Stimulated activated memory B cell treated with anti-CD40 and anti-IgM and Interleukin-4, amounts not matched to agents 10 μg/mL and 1 μg/mL and 100 μg/mL, for 72 hours (primary cell): ENCODE data around the gene SCTR.

Experiments
- ATAC-seq: fragments of 150-1000 bp; cut with Tn5 transposase; 2 replicates; pipeline ENCODE4 v1.10.0; 2021
- H3K27ac Mint-ChIP-seq: one replicate; pipeline ENCODE4 v1.8.0; 2022; ENCODE audit warnings: mild to moderate bottlenecking, mixed read lengths
- H3K27me3 Mint-ChIP-seq: one replicate; pipeline ENCODE4 v1.8.0; 2022; ENCODE audit warnings: mixed read lengths
- H3K36me3 Mint-ChIP-seq: one replicate; pipeline ENCODE4 v1.8.0; 2022; ENCODE audit warnings: mixed read lengths
- H3K4me1 Mint-ChIP-seq: one replicate; pipeline ENCODE4 v1.8.0; 2022; ENCODE audit warnings: mixed read lengths
- H3K4me3 Mint-ChIP-seq: one replicate; pipeline ENCODE4 v1.8.0; 2022; ENCODE audit warnings: mild to moderate bottlenecking, moderate library complexity, mixed read lengths
- H3K9me3 Mint-ChIP-seq: one replicate; pipeline ENCODE4 v1.8.0; 2022; ENCODE audit warnings: mixed read lengths

The SCTR gene

GRCh38 chr2:119523952-119524694 lies at the start of gene SCTR:
SCTR (minus strand) TSS chr2:119524483; CDS start chr2:119524226, 257 bp downstream.
- peak; percentile 37 for ATAC-seq
- H3K36me3 Mint-ChIP-seq: no peaks in the 10 kb centered on the region
- no peaks in the 10 kb centered on the region for H3K4me1 Mint-ChIP-seq
- peaks cover 57% of the 10 kb centered on the region for H3K27me3 Mint-ChIP-seq
- no peaks in the 10 kb centered on the region for H3K9me3 Mint-ChIP-seq
- H3K4me3 Mint-ChIP-seq: no peak within 1 kb of the TSS
- no peak within 1 kb of the TSS for H3K27ac Mint-ChIP-seq

DNA sequence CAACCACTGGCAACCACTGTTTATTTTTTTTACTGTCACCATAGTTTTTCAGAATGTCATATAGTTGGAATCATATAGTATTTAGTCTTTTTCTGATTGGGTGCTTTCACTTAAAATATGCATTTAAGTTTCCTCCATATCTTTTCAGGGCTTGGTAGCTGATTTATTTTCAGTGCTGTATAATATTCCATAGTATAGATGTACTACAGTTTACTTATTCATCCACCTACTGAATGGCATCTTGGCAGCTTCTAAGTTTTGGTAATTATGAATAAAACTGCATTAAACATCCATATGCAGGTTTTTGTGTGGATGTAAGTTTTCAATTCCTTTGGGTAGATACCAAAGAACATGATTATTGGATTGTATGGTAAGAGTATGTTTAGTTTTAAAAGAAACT lies 43.0 kb upstream of the SCTR start:
- peaks cover 14% of the 10 kb centered on the region for H3K9me3 Mint-ChIP-seq
- no peak overlapping the region for H3K4me3 Mint-ChIP-seq
- no peak for ATAC-seq
- peaks cover 13% of the 10 kb centered on the region for H3K27me3 Mint-ChIP-seq
- H3K27ac Mint-ChIP-seq: no peak overlapping the region
- H3K4me1 Mint-ChIP-seq: no peaks in the 10 kb centered on the region
- H3K36me3 Mint-ChIP-seq: no peaks in the 10 kb centered on the region

- H3K27me3 Mint-ChIP-seq: peaks cover 13% of the 10 kb centered on the region
- no peaks in the 10 kb centered on the region for H3K4me1 Mint-ChIP-seq
- H3K27ac Mint-ChIP-seq: no peak overlapping the region
- no peaks in the 10 kb centered on the region for H3K36me3 Mint-ChIP-seq
- peaks cover 14% of the 10 kb centered on the region for H3K9me3 Mint-ChIP-seq
- no peak overlapping the region for H3K4me3 Mint-ChIP-seq
- no peak for ATAC-seq
Measured at GRCh38 chr2:119565481-119565880, 41.2 kb upstream of the SCTR start.

- Mint-ChIP-seq H3K36me3 (no peaks in the 10 kb centered on the region), H3K4me1 (no peaks in the 10 kb centered on the region), H3K27ac (no peak overlapping the region), H3K4me3 (no peak overlapping the region), H3K9me3 (no peaks in the 10 kb centered on the region), H3K27me3 (peaks cover 19% of the 10 kb centered on the region)
- ATAC-seq: no peak
Measured at GRCh38 chr2:119553687-119554344, 29.5 kb upstream of the SCTR start.

DNA sequence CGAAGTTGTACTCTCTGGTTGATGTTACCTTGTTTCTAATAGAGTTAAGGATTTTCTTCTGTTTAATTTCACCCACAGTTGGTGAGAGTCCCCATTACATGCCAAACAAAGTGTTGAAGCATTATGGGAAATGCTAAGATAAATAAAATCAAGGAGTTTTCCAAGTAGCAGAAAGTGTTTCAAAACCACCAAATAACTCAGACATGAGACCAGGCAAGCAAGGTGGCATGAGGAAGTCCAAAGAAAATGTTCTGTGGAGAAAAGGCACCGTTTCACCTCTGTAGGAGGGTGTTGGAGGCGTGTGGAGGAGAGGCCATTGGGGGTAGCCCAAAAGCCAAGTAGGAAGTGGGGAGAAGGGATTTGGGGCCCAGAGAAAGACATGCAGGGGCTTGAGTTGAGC lies 28.6 kb upstream of the SCTR start:
- Mint-ChIP-seq H3K27ac (no peak overlapping the region), H3K4me1 (no peaks in the 10 kb centered on the region), H3K9me3 (no peaks in the 10 kb centered on the region), H3K36me3 (no peaks in the 10 kb centered on the region), H3K27me3 (peaks cover 10% of the 10 kb centered on the region), H3K4me3 (no peak overlapping the region)
- ATAC-seq: no peak

- ATAC-seq: no peak
- H3K36me3 Mint-ChIP-seq: no peaks in the 10 kb centered on the region
- no peak overlapping the region for H3K27ac Mint-ChIP-seq
- H3K4me1 Mint-ChIP-seq: no peaks in the 10 kb centered on the region
- no peaks in the 10 kb centered on the region for H3K9me3 Mint-ChIP-seq
- peaks cover 19% of the 10 kb centered on the region for H3K27me3 Mint-ChIP-seq
- H3K4me3 Mint-ChIP-seq: no peak overlapping the region
Measured at GRCh38 chr2:119550856-119551255, 26.6 kb upstream of the SCTR start.

- Mint-ChIP-seq H3K4me3 (no peak overlapping the region), H3K27me3 (peaks cover 24% of the 10 kb centered on the region), H3K9me3 (no peaks in the 10 kb centered on the region), H3K27ac (no peak overlapping the region), H3K36me3 (no peaks in the 10 kb centered on the region), H3K4me1 (no peaks in the 10 kb centered on the region)
- ATAC-seq: no peak
Measured at GRCh38 chr2:119550346-119550745, 26.1 kb upstream of the SCTR start.

DNA sequence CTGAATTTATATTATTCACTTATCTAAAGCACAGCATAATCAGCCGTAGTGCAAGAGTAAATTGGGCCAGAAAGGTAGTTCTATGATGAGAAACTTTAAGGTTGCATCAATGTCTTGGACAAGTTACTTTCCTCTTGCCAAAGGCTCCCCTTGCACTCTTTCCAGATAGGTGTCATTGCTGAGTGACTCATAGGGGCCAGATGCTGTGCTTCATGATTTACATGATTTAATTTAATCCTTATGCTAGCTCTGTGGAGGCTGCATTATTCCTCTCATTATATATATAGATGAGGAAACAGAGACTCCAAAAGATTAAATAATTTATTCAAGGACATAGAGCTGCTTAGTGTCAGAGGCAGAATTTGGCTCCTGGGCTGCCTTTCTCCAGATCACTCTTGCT lies 25.0 kb upstream of the SCTR start:
- H3K4me3 Mint-ChIP-seq: no peak overlapping the region
- H3K4me1 Mint-ChIP-seq: no peaks in the 10 kb centered on the region
- H3K36me3 Mint-ChIP-seq: no peaks in the 10 kb centered on the region
- H3K27me3 Mint-ChIP-seq: peaks cover 35% of the 10 kb centered on the region
- ATAC-seq: no peak
- no peaks in the 10 kb centered on the region for H3K9me3 Mint-ChIP-seq
- no peak overlapping the region for H3K27ac Mint-ChIP-seq

DNA sequence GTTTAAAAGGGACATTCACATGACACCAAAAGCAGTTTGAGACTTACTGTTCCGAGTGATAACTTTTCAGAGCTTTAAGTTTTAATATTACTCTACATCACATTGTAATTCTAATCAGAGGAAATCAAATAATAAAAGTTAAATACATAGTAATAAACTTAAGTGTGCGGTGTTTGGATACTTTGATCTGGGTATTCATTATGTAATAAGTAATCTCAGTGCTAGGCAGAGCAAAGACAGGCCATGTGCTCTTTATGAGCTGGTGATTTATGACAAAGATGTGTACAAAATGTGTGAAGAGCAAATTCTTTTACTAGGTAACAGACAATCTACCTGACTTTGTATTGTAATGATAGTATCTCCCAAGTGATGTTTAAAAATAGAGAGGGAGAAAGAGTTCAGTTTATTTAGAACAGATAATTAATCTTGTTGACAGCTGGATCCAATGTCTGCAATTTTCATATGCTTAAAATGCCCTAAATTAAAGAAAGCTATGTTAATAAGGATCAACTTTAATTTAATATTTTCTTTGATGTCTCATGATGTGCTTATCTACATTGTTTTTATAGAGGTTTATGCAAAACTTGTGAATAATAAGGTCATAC lies 24.3 kb upstream of the SCTR start:
- H3K27ac Mint-ChIP-seq: no peak overlapping the region
- H3K9me3 Mint-ChIP-seq: no peaks in the 10 kb centered on the region
- peaks cover 41% of the 10 kb centered on the region for H3K27me3 Mint-ChIP-seq
- ATAC-seq: no peak
- H3K4me3 Mint-ChIP-seq: no peak overlapping the region
- H3K4me1 Mint-ChIP-seq: peaks cover 4% of the 10 kb centered on the region
- H3K36me3 Mint-ChIP-seq: no peaks in the 10 kb centered on the region

DNA sequence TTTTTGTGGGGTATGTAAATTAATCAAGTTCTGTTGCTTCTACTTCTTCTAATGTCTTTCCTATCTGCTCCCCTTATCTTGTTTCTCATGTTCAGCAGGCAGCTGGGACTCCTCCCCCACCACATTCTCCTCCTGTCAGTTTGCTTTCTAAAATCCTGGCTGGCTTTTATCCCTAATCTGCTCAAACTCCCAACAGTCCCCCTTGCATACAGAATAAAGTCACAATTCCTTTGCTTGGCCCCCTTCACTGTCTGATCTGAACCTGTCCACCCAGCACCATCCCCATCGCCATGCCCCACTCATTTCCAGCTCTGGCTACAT lies 22.1 kb upstream of the SCTR start:
- Mint-ChIP-seq H3K4me3 (no peak overlapping the region), H3K27ac (no peak overlapping the region), H3K36me3 (no peaks in the 10 kb centered on the region), H3K9me3 (no peaks in the 10 kb centered on the region), H3K27me3 (peaks cover 63% of the 10 kb centered on the region), H3K4me1 (peaks cover 11% of the 10 kb centered on the region)
- ATAC-seq: no peak

DNA sequence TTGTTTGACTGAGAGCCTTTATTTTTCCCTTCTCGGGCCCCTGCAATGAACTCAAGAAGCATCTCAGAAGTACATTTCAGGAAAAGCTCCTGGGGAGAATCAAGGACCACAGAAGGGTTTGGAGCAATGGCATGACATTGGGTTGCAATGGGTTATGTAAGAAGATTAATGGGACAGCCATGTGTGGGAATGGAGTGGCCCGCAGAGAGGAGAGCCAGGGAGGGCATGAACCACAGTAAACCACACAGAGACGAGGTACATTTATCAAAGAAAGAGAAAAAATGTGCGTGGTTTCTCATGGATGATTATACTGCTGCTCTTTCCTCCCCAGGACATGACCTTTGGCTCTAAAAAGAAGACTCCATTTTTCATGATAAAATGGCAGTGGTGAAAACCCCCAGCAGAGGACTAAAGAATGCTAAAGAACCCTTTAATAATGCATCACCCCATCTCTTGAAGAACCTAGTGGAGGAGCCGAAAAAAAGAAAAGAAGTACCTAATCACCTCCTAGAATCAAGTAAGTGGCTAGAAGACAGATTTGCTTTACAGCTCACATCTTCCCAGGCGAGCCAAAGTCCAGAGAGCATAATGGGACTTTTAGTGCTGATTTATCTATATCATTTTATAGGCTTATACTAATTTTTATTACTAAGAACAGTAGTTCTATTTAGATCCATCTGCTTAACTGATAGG lies 21.6 kb upstream of the SCTR start:
- no peak overlapping the region for H3K27ac Mint-ChIP-seq
- no peak for ATAC-seq
- no peaks in the 10 kb centered on the region for H3K36me3 Mint-ChIP-seq
- H3K9me3 Mint-ChIP-seq: no peaks in the 10 kb centered on the region
- H3K27me3 Mint-ChIP-seq: peaks cover 67% of the 10 kb centered on the region
- H3K4me3 Mint-ChIP-seq: no peak overlapping the region
- H3K4me1 Mint-ChIP-seq: peaks cover 11% of the 10 kb centered on the region

- no peak for ATAC-seq
- peaks cover 11% of the 10 kb centered on the region for H3K4me1 Mint-ChIP-seq
- H3K4me3 Mint-ChIP-seq: no peak overlapping the region
- H3K36me3 Mint-ChIP-seq: no peaks in the 10 kb centered on the region
- H3K9me3 Mint-ChIP-seq: no peaks in the 10 kb centered on the region
- peaks cover 76% of the 10 kb centered on the region for H3K27me3 Mint-ChIP-seq
- H3K27ac Mint-ChIP-seq: no peak overlapping the region
Measured at GRCh38 chr2:119544939-119545475, 20.7 kb upstream of the SCTR start.

DNA sequence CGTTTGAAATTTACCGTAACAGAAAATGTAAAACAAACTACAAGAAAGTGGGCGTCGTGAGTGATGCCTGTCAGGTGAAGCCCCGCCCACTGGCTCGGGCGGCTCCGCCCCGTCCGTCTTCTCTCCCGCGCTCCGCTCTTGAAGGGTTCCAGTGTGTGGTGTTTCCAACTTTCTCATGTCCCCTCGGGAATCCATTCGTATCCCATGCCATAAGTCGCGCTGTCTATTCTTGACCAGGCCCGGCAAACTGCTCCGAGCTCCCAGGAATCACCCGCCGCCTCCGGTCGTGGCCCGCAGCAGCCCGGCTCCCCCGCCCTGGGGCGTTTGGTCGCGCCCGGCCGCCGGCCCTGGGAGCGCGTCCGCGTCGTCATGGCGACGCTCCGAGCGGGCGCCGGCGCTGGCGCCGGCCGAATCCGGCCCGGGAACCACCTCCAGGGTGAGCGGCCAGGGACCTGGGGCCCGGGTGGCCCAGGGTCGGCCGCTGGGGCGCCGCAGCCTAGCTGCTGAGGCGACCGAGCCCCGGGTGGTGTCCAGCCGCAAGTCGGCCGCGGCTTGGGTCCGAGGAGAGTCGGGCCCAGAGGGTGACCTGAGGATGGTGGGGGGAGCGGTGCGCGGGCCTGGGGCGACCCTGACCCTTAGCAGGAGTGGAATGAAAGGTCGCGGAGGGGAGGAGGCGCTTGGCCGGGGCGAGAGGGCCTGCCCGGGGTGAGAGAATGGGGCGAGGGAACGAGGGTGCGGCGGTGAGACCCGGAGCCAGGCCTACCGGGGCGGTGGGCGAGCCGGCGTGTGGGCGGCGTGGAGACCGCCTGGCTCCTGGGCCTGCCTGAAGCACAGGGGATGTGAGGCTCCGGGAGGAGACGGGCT lies 20.0 kb upstream of the SCTR start, which contains the start of gene CFAP221:
TSS of gene CFAP221 (plus strand) at position 375 of the 864 bp plus-strand sequence. CDS start 1,683 bp downstream, outside the sequence.
- peaks cover 76% of the 10 kb centered on the region for H3K27me3 Mint-ChIP-seq

DNA sequence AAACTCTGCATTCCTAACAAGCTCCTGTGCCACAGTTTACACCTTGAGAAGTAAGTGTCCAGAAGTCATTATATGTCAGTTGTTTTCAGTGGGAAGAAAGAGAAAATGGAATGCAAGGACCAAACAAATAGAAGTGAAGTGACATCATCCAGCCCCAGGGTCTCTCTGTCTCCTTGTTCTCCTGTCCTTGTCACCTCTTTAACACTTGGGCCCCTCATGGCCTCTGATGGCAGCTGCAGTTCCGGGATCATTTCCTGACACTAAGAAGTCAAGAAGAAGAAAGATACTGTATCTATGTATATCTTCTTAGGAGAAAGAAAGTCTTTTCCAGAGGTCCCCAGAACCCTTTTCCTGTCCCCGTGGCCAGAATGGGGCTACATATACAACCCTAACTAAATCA lies 17.2 kb upstream of the SCTR start:
- Mint-ChIP-seq H3K9me3 (no peaks in the 10 kb centered on the region), H3K27me3 (peaks cover 77% of the 10 kb centered on the region)
- no peak for ATAC-seq

More for the DNA sequence above, 20.0 kb upstream of the SCTR start, which contains the start of gene CFAP221:
- Mint-ChIP-seq H3K36me3 (no peaks in the 10 kb centered on the region), H3K27ac (no peak within 1 kb of the TSS), H3K4me3 (peak within 1 kb of the TSS; percentile 65), H3K9me3 (no peaks in the 10 kb centered on the region), H3K4me1 (peaks cover 11% of the 10 kb centered on the region)
- peak; percentile 63 for ATAC-seq

More for the DNA sequence above, 17.2 kb upstream of the SCTR start:
- Mint-ChIP-seq H3K4me3 (no peak overlapping the region), H3K36me3 (no peaks in the 10 kb centered on the region), H3K27ac (no peak overlapping the region), H3K4me1 (peaks cover 11% of the 10 kb centered on the region)
